HUDEP-2 (cell line): ENCODE measurements around the gene PLSCR2.
"Not testable (repeated sequence)": the region's sequence is repeated elsewhere in the genome, so short reads cannot be mapped to it uniquely, and the experiment has no call there.

Experiments
- DNase-seq, 76 experiments: peaks; one replicate each; lab custom pipeline; 2025; ENCODE audit not compliant: unreplicated experiment in 76 of 76; lab: John Stamatoyannopoulos, UW

Gene PLSCR2

GRCh38 chr3:146469150-146470017 lies at the start of gene PLSCR2:
Gene PLSCR2 (minus strand): TSS chr3:146469561. CDS start chr3:146459904, 9,657 bp downstream.
- peak in 9 of 76 experiments; percentile 2 to 29 (median 6) for DNase-seq

GRCh38 chr3:146517684-146518435 lies 48.5 kb upstream of the PLSCR2 start:
- peak in 7 of 76 experiments; percentile 7 to 32 (median 24) for DNase-seq

GRCh38 chr3:146513386-146514051 lies 44.2 kb upstream of the PLSCR2 start:
- no peak for DNase-seq

- DNase-seq, result no peak
Observed at GRCh38 chr3:146511402-146512134, 42.2 kb upstream of the PLSCR2 start.

- DNase-seq, result no peak
Observed at GRCh38 chr3:146507331-146508120, 38.2 kb upstream of the PLSCR2 start.

GRCh38 chr3:146505516-146505915 lies 36.2 kb upstream of the PLSCR2 start:
- DNase-seq, result no peak

GRCh38 chr3:146504498-146505197 lies 35.3 kb upstream of the PLSCR2 start:
- peak in 3 of 76 experiments; percentile 6 to 18 (median 14) for DNase-seq

GRCh38 chr3:146503461-146504202 lies 34.3 kb upstream of the PLSCR2 start:
- DNase-seq, result no peak

GRCh38 chr3:146502887-146503460 lies 33.6 kb upstream of the PLSCR2 start:
- DNase-seq, result no peak

GRCh38 chr3:146501752-146502151 lies 32.4 kb upstream of the PLSCR2 start:
- DNase-seq, result no peak

GRCh38 chr3:146499701-146500100 lies 30.3 kb upstream of the PLSCR2 start:
- DNase-seq, result no peak

- no peak for DNase-seq
Observed at GRCh38 chr3:146498002-146498736, 28.8 kb upstream of the PLSCR2 start.

- not testable (repeated sequence) for DNase-seq
Observed at GRCh38 chr3:146497145-146497843, 27.9 kb upstream of the PLSCR2 start.

GRCh38 chr3:146496726-146497125 lies 27.4 kb upstream of the PLSCR2 start:
- peak in 73 of 76 experiments; percentile 3 to 89 (median 56) for DNase-seq

- no peak for DNase-seq
Observed at GRCh38 chr3:146496251-146496650, 26.9 kb upstream of the PLSCR2 start.

- no peak for DNase-seq
Observed at GRCh38 chr3:146493761-146494160, 24.4 kb upstream of the PLSCR2 start.

- no peak for DNase-seq
Observed at GRCh38 chr3:146493221-146493620, 23.9 kb upstream of the PLSCR2 start.
